ENCODE results near the gene MYO3B.

MYO3B gene

DNA sequence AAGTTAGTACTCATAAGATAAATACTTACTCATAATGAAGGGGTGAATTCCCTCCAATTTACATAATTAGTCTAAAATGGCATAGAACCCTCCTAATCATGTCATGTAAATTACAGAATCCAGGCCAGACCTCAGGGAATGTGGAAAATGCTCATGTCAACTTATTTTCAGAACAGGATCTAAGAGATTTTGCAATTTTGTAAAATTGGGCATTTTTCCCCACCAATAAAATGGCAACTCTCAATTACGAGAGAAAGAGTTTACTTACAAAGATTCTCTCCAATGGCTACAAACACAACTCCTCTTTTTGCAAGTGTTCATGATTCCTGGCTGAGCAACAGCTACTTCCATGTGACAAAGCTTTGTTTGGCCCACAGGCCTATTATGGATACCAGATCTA is 503.4 kb downstream of the MYO3B start:
- no peak for DNase-seq (ENCODE audit: low read depth, low spot score)
- CTCF ChIA-PET: no interaction called here
- POLR2A ChIA-PET: no interaction called here
- H3K4me3 ChIP-seq (ENCODE audit: low read depth, low read length): no peak overlapping the region
- TF ChIP-seq, protein P1, sequence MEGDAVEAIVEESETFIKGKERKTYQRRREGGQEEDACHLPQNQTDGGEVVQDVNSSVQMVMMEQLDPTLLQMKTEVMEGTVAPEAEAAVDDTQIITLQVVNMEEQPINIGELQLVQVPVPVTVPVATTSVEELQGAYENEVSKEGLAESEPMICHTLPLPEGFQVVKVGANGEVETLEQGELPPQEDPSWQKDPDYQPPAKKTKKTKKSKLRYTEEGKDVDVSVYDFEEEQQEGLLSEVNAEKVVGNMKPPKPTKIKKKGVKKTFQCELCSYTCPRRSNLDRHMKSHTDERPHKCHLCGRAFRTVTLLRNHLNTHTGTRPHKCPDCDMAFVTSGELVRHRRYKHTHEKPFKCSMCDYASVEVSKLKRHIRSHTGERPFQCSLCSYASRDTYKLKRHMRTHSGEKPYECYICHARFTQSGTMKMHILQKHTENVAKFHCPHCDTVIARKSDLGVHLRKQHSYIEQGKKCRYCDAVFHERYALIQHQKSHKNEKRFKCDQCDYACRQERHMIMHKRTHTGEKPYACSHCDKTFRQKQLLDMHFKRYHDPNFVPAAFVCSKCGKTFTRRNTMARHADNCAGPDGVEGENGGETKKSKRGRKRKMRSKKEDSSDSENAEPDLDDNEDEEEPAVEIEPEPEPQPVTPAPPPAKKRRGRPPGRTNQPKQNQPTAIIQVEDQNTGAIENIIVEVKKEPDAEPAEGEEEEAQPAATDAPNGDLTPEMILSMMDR (IDR thresholded peaks at IDR 0.05; ENCODE audit: insufficient read depth, low read length, missing control alignments): no peak

DNA sequence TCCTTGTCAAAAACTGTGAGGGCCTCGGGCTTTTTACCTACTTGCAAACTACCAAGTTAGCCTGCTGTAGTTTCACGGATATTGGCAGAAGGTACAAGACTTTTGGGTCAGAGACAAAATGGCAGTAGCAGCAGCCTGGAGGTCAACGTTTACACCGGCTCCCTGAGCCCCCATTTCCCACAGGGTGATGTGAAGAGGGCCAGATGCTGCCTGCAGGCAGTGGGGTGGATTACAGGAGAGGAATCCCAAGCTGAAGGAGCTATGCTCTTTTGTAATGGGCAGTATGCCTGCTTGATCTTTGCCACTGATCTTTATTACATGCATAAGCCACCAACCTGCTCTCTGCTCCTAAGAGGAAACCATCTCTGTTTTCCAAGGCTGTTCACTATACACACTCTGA is 507.6 kb downstream of the MYO3B start:
- ChIA-PET CTCF (no interaction called here), POLR2A (no interaction called here)
- no peak overlapping the region for H3K4me3 ChIP-seq (ENCODE audit: low read depth, low read length)
- no peak for DNase-seq (ENCODE audit: low read depth, low spot score)
- TF ChIP-seq, protein P1 (IDR thresholded peaks at IDR 0.05; ENCODE audit: insufficient read depth, low read length, missing control alignments): no peak

DNA sequence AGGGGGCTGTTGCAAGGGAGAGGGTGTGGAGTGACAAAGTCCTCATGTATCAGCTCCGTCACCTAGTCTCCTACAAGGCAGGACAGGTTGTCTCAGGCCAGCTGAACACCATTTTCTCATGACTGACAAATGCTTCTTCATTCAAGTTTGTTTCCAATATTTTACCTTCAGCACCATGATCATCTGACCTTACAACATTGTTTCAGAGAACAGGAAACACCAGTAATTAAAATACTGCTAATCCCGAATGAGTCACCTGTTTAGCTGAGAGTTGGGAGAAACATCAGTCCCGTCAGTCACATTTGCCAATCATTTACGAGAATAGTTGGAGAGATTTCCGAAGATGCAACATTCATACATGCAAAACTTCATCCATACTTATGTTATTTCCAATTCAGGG is 511.5 kb downstream of the MYO3B start:
- DNase-seq (ENCODE audit: low read depth, low spot score): no peak
- H3K4me3 ChIP-seq (ENCODE audit: low read depth, low read length): no peak overlapping the region
- ChIA-PET POLR2A (no interaction called here), CTCF (no interaction called here)
- TF ChIP-seq, protein P1 (IDR thresholded peaks at IDR 0.05; ENCODE audit: insufficient read depth, low read length, missing control alignments): no peak

DNA sequence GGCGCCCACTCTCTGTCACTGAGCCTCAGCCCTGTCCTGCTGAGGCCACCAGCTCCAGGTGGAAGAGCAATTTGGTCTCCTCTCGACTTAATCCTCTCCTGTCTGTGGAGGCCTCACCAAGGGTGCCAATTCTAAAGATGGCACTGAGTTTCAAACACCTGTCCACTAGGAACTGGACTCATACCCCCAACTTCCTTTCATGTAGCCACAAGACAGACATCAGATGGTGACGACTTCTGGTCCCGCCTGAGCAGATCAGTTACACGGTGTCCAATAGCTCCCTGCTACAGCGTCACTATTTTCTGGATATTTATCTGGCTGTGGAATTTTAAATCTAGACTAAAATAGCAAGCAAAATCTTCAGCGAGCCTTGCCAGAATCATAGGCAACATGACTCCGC is 512.7 kb downstream of the MYO3B start:
- DNase-seq (ENCODE audit: low read depth, low spot score): no peak
- ChIA-PET POLR2A (no interaction called here), CTCF (no interaction called here)
- no peak overlapping the region for H3K4me3 ChIP-seq (ENCODE audit: low read depth, low read length)
- TF ChIP-seq, protein P1 (IDR thresholded peaks at IDR 0.05; ENCODE audit: insufficient read depth, low read length, missing control alignments): no peak

DNA sequence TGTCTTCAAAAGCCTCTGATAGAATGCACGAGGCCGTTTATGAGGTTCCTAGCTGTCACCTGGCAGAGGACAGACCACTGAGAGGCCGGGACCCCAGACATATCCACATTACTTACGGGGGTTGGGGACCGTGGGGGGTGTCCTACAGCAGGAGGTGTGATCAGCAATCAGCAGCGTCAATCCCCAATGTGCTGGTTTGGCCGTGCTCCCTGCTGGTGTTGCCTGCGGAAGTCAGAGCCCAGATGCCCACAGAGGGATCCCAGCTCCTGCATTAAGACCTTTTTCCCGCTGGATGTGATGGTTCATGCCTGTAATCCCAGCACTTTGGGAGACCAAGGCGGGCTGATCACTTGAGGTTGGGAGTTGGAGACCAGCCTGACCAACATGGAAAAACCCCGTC is 516.4 kb downstream of the MYO3B start:
- TF ChIP-seq, protein P1 (IDR thresholded peaks at IDR 0.05; ENCODE audit: insufficient read depth, low read length, missing control alignments): no peak

DNA sequence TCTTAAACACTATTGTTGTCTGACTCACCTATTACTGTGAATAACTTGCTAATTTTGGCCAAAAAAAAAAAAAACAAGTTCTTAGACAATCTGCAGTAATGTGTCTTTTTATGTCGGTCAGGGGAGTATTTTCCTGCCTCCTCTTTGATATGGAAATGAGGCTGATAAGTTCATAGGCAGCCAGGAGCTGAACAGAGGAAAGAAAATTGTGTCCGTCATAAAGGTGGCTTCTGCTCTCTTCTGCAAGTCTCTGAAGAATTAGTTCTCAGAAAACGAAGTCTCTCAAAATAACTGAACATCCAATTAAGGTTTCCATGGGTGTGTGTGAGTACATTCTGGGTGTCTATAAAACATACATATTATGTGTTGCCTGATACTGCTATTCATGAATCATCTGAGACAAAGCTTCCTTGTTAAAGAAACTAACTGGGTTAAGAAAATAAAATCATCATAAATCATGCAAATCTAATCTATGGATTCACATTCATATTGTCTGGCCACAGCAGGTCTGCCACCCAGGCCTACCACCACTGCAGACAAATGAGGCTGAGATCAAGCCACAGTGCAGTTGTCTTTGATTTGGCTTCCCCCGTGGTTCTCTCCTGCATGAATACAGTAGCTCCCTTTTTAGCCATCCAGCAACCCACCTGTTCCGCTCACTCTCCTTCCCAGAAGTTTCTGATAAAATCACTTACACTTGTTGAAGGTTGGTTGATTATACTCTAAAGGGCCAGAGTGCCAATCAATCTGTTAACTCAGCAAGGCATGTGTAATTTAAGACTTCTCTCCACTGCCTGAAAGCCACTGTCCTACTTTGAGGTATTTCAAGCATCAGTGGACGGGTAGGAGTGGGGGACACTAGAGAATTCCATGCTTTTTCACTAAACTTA is 517.8 kb downstream of the MYO3B start:
- TF ChIP-seq, protein P1 (IDR thresholded peaks at IDR 0.05; ENCODE audit: insufficient read depth, low read length, missing control alignments): no peak
- POLR2A ChIA-PET: no interaction called here
- no peak overlapping the region for H3K4me3 ChIP-seq (ENCODE audit: low read depth, low read length)
- CTCF ChIA-PET: no interaction called here
- no peak for DNase-seq (ENCODE audit: low read depth, low spot score)

More for the DNA sequence above, 516.4 kb downstream of the MYO3B start:
- ChIA-PET POLR2A (no interaction called here), CTCF (no interaction called here)
- no peak overlapping the region for H3K4me3 ChIP-seq (ENCODE audit: low read depth, low read length)
- no peak for DNase-seq (ENCODE audit: low read depth, low spot score)

Measured in AG04449 (cell line).